B cell (primary cell): ENCODE data around the gene CYFIP2. TPM values are rescaled to one million over a fixed set of nuclear protein-coding genes. Genes with fewer than 3 reads are reported as not detected.

Experiments used
- ATAC-seq: fragments of 200-7000 bp; cut with Tn5 transposase; one replicate; pipeline ENCODE4 v1.10.0; 2021; ENCODE audit warnings: low read depth, mild to moderate bottlenecking, moderate number of reproducible peaks, moderate library complexity
- CTCF ChIA-PET: fragments of 350-600 bp; sonication (Branson Sonifier 250); formaldehyde crosslinking; loops from one replicate; lab custom pipeline; 2021; ENCODE audit warnings: antibody characterized with exemption, inconsistent platforms; lab: Charles Lee
- POLR2A ChIA-PET: fragments of 350-600 bp; sonication (Branson Sonifier 250); formaldehyde crosslinking; loops from one replicate; lab custom pipeline; 2021; ENCODE audit warnings: antibody characterized with exemption; lab: Charles Lee
- DNase-seq: peaks from one replicate; pipeline ENCODE4 v3.0.0; 2013
- H2AFZ ChIP-seq: 2 replicates; pipeline ENCODE4 v1.6.1; 2012; ENCODE audit warnings: mild to moderate bottlenecking, low read depth, low read length; ENCODE audit not compliant: insufficient read depth, poor library complexity, severe bottlenecking
- H3K27ac ChIP-seq, 2 donors: 1 replicate in 1 of 2; 2 replicates in 1 of 2; pipeline ENCODE4 v1.5.1; 2012 to 2013; ENCODE audit warnings: low read length in 2 of 2, mild to moderate bottlenecking in 2 of 2, moderate library complexity in 1 of 2
- H3K27me3 ChIP-seq, 4 experiments: fragments of 200-600 bp in 1 of 4; sonication (generic) in 1 of 4; replicated peaks in 1 of 4; 1 replicate in 2 of 4; 2 replicates in 2 of 4; pipeline versions ENCODE4 v1.6.1 to v1.7.0; 2013 to 2016; ENCODE audit warnings: low read length in 3 of 4, mild to moderate bottlenecking in 2 of 4, mixed read lengths in 1 of 4, moderate library complexity in 1 of 4; ENCODE audit not compliant: insufficient read depth in 4 of 4, control insufficient read depth in 3 of 4; ENCODE audit errors: control extremely low read depth in 1 of 4
- H3K36me3 ChIP-seq, 2 experiments: replicated peaks in 1 of 2; 1 replicate in 1 of 2; 2 replicates in 1 of 2; pipeline versions ENCODE4 v1.6.1 to v1.7.1; 2013; ENCODE audit warnings: low read length in 1 of 2; ENCODE audit not compliant: insufficient read depth in 2 of 2, control insufficient read depth in 1 of 2; ENCODE audit errors: control extremely low read depth in 1 of 2, extremely low read depth in 1 of 2
- H3K4me1 ChIP-seq, 2 donors: fragments of 200-600 bp in 1 of 2; sonication (generic) in 1 of 2; 1 replicate in 1 of 2; 2 replicates in 1 of 2; pipeline versions ENCODE4 v1.5.1 to v1.6.1; 2013 to 2017; ENCODE audit warnings: low read length in 2 of 2; ENCODE audit not compliant: control insufficient read depth in 2 of 2, insufficient read depth in 2 of 2
- H3K4me2 ChIP-seq: replicated peaks from 2 replicates; pipeline ENCODE3; 2012; ENCODE audit warnings: mild to moderate bottlenecking, low read depth, low read length; ENCODE audit not compliant: poor library complexity, severe bottlenecking
- H3K4me3 ChIP-seq, 5 experiments: fragments of 200-600 bp in 1 of 5; sonication (generic) in 1 of 5; 1 replicate in 3 of 5; 2 replicates in 2 of 5; pipeline versions ENCODE4 v1.5.1 to v1.7.0; 2011 to 2016; ENCODE audit warnings: low read length in 4 of 5, mild to moderate bottlenecking in 4 of 5, low read depth in 2 of 5, control low read depth in 1 of 5, moderate library complexity in 1 of 5; ENCODE audit not compliant: insufficient read depth in 1 of 5; ENCODE audit errors: control extremely low read depth in 1 of 5, extremely low read depth in 1 of 5
- H3K79me2 ChIP-seq: fragments of 200-600 bp; sonication (generic); one replicate; pipeline ENCODE4 v1.6.0; 2016; ENCODE audit warnings: low read length; ENCODE audit not compliant: control insufficient read depth, insufficient read depth
- H3K9ac ChIP-seq: fragments of 200-600 bp; sonication (generic); 2 replicates; pipeline ENCODE4 v1.6.1; 2017; ENCODE audit warnings: mild to moderate bottlenecking, low read length, moderate library complexity
- H3K9me3 ChIP-seq, 3 donors: one replicate each; pipeline versions ENCODE4 v1.6.1 to v1.7.1; 2013; ENCODE audit warnings: low read length in 2 of 3; ENCODE audit not compliant: control insufficient read depth in 2 of 3, insufficient read depth in 1 of 3; ENCODE audit errors: control extremely low read depth in 1 of 3
- H4K20me1 ChIP-seq: 2 replicates; pipeline ENCODE4 v1.6.0; 2012; ENCODE audit warnings: mild to moderate bottlenecking, low read length; ENCODE audit not compliant: insufficient read depth, control insufficient read depth, poor library complexity, severe bottlenecking
- H3K27ac Mint-ChIP-seq: one replicate; pipeline ENCODE4 v1.8.0; 2021; ENCODE audit warnings: mixed read lengths
- H3K27me3 Mint-ChIP-seq: one replicate; pipeline ENCODE4 v1.8.0; 2021; ENCODE audit warnings: mixed read lengths
- H3K4me1 Mint-ChIP-seq: one replicate; pipeline ENCODE4 v1.8.0; 2021; ENCODE audit warnings: mixed read lengths
- H3K4me3 Mint-ChIP-seq: one replicate; pipeline ENCODE4 v1.8.0; 2021; ENCODE audit warnings: mixed read lengths
- H3K9me3 Mint-ChIP-seq: one replicate; pipeline ENCODE4 v1.8.0; 2022; ENCODE audit warnings: mixed read lengths; ENCODE audit not compliant: insufficient read depth
- EZH2 ChIP-seq: IDR thresholded peaks from 2 replicates; pipeline ENCODE4 v1.6.1; 2012; ENCODE audit warnings: borderline replicate concordance, low read depth, mild to moderate bottlenecking, moderate library complexity, low read length; ENCODE audit not compliant: insufficient read depth, poor library complexity, severe bottlenecking
- WGBS: methylation state at CpG from one replicate; pipeline ENCODE4 v1.1.5; 2013; ENCODE audit warnings: missing lambda C conversion rate; ENCODE audit not compliant: insufficient coverage; 5-methylcytosine and 5-hydroxymethylcytosine counted together
- intact Hi-C: fragments of 100-400 bp; cut with micrococcal nuclease; formaldehyde crosslinking; loops from one replicate; pipeline ENCODE4 v1.10.0; 2022
- polyA plus RNA-seq: library from polyadenylated mRNA; depleted of rRNA; stranded (reverse); fragments of >200 nt; gene quantifications from 2 replicates; pipeline ENCODE4 v1.2.3, GENCODE V29; 2012
- total RNA-seq, 2 donors: library from RNA; stranded (reverse); fragments of 120-200 nt in 1 of 2; gene quantifications; 1 replicate in 1 of 2; 2 replicates in 1 of 2; pipeline versions ENCODE4 v1.2.3 to v1.2.4, GENCODE V29; 2013 to 2022
- TF ChIP-seq, protein P1 (sequence below): fragments of 200-600 bp; IDR thresholded peaks from one replicate; pipeline ENCODE4 v1.8.0; 2022; ENCODE audit warnings: antibody characterized with exemption, mild to moderate bottlenecking

Gene CYFIP2
- total and polyA plus RNA-seq, 2 donors (not counting 1 experiment from before 2014, with no cell fraction given): 231 to 663 TPM

DNA sequence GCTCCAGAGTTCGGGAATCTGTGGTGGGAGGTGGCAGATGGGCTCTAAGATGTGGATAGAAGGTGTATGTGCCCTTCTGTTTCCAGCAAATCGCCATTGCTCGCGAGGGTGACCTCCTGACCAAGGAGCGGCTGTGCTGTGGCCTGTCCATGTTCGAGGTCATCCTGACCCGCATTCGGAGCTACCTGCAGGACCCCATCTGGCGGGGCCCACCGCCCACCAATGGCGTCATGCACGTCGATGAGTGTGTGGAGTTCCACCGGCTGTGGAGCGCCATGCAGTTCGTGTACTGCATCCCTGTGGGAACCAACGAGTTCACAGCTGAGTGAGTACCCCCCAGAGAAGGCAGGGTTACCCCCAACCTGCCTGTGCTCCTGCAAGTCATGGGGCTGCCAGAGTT is 123.2 kb downstream of the CYFIP2 start:
- no peaks in the 10 kb centered on the region for H3K79me2 ChIP-seq
- H3K27ac ChIP-seq: peak overlapping the region in 1 of 2 donors; percentile 33
- CTCF ChIA-PET: interaction anchor here (0.6 to 1.9 kb wide), 4 partner anchors 61 to 354 kb away, joined by 3 to 6 read pairs (median 4); partner anchors contain the start of gene LSM11
- H3K4me2 ChIP-seq: no peak overlapping the region
- no peak overlapping the region for H2AFZ ChIP-seq
- ATAC-seq (no peak), DNase-seq (no peak)
- TF ChIP-seq, protein P1, sequence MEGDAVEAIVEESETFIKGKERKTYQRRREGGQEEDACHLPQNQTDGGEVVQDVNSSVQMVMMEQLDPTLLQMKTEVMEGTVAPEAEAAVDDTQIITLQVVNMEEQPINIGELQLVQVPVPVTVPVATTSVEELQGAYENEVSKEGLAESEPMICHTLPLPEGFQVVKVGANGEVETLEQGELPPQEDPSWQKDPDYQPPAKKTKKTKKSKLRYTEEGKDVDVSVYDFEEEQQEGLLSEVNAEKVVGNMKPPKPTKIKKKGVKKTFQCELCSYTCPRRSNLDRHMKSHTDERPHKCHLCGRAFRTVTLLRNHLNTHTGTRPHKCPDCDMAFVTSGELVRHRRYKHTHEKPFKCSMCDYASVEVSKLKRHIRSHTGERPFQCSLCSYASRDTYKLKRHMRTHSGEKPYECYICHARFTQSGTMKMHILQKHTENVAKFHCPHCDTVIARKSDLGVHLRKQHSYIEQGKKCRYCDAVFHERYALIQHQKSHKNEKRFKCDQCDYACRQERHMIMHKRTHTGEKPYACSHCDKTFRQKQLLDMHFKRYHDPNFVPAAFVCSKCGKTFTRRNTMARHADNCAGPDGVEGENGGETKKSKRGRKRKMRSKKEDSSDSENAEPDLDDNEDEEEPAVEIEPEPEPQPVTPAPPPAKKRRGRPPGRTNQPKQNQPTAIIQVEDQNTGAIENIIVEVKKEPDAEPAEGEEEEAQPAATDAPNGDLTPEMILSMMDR: no peak
- no peak for TF ChIP-seq EZH2
- no peak overlapping the region for H3K9ac ChIP-seq
- WGBS: 98% methylated on average over 17 of the region's 17 CpGs
- Mint-ChIP-seq H3K4me3 (no peak overlapping the region), H3K27me3 (no peaks in the 10 kb centered on the region), H3K27ac (no peak overlapping the region), H3K9me3 (no peaks in the 10 kb centered on the region), H3K4me1 (peaks cover 6% of the 10 kb centered on the region)
- POLR2A ChIA-PET: interaction anchor here (0.5 kb wide), 1 partner anchor 300 kb away, joined by 3 read pairs; no protein-coding TSS in a partner anchor
- peaks cover 2 to 92% of the 10 kb centered on the region in 2 experiments for H3K36me3 ChIP-seq
- no peaks in the 10 kb centered on the region for H3K4me1 ChIP-seq
- H3K9me3 ChIP-seq: peaks cover 0 to 7% (median 0%) of the 10 kb centered on the region in 3 donors
- no peaks in the 10 kb centered on the region for H4K20me1 ChIP-seq
- no peaks in the 10 kb centered on the region for H3K27me3 ChIP-seq
- H3K4me3 ChIP-seq: no peak overlapping the region
- intact Hi-C loops: no loop called here

DNA sequence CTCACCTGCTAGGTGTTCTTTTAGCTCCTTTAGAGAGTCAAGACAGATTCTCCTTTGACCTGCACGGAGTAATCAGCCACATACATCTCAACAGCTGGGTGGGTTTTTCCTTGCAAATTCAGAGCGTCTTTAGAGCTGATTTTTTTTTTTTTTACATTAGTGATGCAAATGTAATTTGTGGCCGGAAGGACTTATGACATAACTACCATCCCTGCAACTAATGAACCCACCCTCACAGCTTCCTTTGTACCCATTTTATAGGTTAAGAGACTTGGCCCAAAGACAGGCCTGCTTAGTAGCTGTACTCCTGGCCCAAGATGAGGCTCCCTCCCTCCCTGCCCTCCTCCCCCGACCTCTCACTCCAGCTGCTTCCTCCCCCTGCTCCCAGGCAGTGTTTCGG is 124.2 kb downstream of the CYFIP2 start:
- 76% methylated on average over 3 of the region's 5 CpGs for WGBS
- H3K9ac ChIP-seq: no peak overlapping the region
- H3K27ac ChIP-seq: peak overlapping the region; percentile 36 to 47
- H2AFZ ChIP-seq: no peak overlapping the region
- TF ChIP-seq, protein P1: no peak
- no peak for TF ChIP-seq EZH2
- no peaks in the 10 kb centered on the region for H3K79me2 ChIP-seq
- POLR2A ChIA-PET: interaction anchor here (0.5 kb wide), 1 partner anchor 1907 kb away, joined by 3 read pairs; no protein-coding TSS in a partner anchor
- peaks cover 6% of the 10 kb centered on the region for H3K4me1 Mint-ChIP-seq
- H3K4me1 ChIP-seq: no peaks in the 10 kb centered on the region
- H3K27me3 Mint-ChIP-seq: no peaks in the 10 kb centered on the region
- no peak overlapping the region for H3K4me2 ChIP-seq
- peak overlapping the region; percentile 82 for H3K27ac Mint-ChIP-seq
- no peaks in the 10 kb centered on the region for H4K20me1 ChIP-seq
- no peaks in the 10 kb centered on the region for H3K9me3 Mint-ChIP-seq
- peaks cover 0 to 83% of the 10 kb centered on the region in 2 experiments for H3K36me3 ChIP-seq
- CTCF ChIA-PET: interaction anchor here (0.8 to 1.9 kb wide), 6 partner anchors 62 to 353 kb away, joined by 3 to 6 read pairs (median 4); partner anchors contain the start of genes LSM11 and NIPAL4
- H3K4me3 ChIP-seq: no peak overlapping the region
- ATAC-seq: peak; percentile 59
- intact Hi-C loops: no loop called here
- H3K27me3 ChIP-seq: no peaks in the 10 kb centered on the region
- no peak for DNase-seq
- H3K9me3 ChIP-seq: peaks cover 0 to 7% (median 0%) of the 10 kb centered on the region in 3 donors
- peak overlapping the region; percentile 29 for H3K4me3 Mint-ChIP-seq
